ENCODE measurements around the gene PAX5.

DNA sequence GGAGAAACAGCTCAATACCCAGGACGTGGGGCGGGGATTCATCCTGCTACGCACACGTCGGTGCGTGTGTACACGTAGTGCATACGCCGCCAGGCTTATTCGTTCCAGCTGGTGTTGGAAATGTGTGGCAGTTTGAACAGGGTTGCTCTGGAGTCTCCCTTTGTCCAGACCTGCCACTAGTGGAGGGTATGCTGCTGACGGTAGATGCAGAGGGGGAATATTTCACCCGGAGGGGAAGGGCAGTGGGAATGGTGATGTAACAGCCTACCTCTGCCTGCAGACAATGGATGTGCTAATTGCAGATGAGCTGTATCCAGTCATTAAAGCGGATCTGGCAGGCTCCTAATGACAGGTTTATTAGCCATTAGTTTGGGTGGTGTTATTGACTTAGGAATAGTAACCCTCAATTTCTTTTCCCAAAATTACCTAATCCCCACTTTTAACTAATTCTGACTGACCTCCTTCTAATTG, 142.7 kb downstream of the PAX5 start:
- TF ChIP-seq, protein P1, sequence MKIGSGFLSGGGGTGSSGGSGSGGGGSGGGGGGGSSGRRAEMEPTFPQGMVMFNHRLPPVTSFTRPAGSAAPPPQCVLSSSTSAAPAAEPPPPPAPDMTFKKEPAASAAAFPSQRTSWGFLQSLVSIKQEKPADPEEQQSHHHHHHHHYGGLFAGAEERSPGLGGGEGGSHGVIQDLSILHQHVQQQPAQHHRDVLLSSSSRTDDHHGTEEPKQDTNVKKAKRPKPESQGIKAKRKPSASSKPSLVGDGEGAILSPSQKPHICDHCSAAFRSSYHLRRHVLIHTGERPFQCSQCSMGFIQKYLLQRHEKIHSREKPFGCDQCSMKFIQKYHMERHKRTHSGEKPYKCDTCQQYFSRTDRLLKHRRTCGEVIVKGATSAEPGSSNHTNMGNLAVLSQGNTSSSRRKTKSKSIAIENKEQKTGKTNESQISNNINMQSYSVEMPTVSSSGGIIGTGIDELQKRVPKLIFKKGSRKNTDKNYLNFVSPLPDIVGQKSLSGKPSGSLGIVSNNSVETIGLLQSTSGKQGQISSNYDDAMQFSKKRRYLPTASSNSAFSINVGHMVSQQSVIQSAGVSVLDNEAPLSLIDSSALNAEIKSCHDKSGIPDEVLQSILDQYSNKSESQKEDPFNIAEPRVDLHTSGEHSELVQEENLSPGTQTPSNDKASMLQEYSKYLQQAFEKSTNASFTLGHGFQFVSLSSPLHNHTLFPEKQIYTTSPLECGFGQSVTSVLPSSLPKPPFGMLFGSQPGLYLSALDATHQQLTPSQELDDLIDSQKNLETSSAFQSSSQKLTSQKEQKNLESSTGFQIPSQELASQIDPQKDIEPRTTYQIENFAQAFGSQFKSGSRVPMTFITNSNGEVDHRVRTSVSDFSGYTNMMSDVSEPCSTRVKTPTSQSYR (CRISPR knock-in tag; IDR thresholded peaks at IDR 0.05), result no peak
- TF ChIP-seq TP53 (CRISPR knock-in tag; IDR thresholded peaks at IDR 0.05), result no peak
- no peak for TF ChIP-seq ELF4 (CRISPR knock-in tag; IDR thresholded peaks at IDR 0.05; ENCODE audit: low read depth)
- TF ChIP-seq, protein P2, sequence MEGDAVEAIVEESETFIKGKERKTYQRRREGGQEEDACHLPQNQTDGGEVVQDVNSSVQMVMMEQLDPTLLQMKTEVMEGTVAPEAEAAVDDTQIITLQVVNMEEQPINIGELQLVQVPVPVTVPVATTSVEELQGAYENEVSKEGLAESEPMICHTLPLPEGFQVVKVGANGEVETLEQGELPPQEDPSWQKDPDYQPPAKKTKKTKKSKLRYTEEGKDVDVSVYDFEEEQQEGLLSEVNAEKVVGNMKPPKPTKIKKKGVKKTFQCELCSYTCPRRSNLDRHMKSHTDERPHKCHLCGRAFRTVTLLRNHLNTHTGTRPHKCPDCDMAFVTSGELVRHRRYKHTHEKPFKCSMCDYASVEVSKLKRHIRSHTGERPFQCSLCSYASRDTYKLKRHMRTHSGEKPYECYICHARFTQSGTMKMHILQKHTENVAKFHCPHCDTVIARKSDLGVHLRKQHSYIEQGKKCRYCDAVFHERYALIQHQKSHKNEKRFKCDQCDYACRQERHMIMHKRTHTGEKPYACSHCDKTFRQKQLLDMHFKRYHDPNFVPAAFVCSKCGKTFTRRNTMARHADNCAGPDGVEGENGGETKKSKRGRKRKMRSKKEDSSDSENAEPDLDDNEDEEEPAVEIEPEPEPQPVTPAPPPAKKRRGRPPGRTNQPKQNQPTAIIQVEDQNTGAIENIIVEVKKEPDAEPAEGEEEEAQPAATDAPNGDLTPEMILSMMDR (IDR thresholded peaks at IDR 0.05), result no peak
- TF ChIP-seq SP1 (CRISPR knock-in tag; conservative IDR thresholded peaks at IDR 0.05), result no peak
- no peak for TF ChIP-seq ESRRA (CRISPR knock-in tag; IDR thresholded peaks at IDR 0.05; ENCODE audit: borderline replicate concordance)
- TF ChIP-seq SOX15 (CRISPR knock-in tag; IDR thresholded peaks at IDR 0.05), result no peak
- TF ChIP-seq CBFB (CRISPR knock-in tag; IDR thresholded peaks at IDR 0.05; ENCODE audit: low read depth), result no peak
- TF ChIP-seq JUN (CRISPR knock-in tag; IDR thresholded peaks at IDR 0.05), result no peak
- no peak for TF ChIP-seq NR3C1 (CRISPR knock-in tag; conservative IDR thresholded peaks at IDR 0.05; ENCODE audit: low read depth)
- TF ChIP-seq, protein P3, sequence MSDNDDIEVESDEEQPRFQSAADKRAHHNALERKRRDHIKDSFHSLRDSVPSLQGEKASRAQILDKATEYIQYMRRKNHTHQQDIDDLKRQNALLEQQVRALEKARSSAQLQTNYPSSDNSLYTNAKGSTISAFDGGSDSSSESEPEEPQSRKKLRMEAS (CRISPR knock-in tag; IDR thresholded peaks at IDR 0.05), result no peak
- TF ChIP-seq MYBL2 (CRISPR knock-in tag; IDR thresholded peaks at IDR 0.05), result no peak
- TF ChIP-seq, protein P4, sequence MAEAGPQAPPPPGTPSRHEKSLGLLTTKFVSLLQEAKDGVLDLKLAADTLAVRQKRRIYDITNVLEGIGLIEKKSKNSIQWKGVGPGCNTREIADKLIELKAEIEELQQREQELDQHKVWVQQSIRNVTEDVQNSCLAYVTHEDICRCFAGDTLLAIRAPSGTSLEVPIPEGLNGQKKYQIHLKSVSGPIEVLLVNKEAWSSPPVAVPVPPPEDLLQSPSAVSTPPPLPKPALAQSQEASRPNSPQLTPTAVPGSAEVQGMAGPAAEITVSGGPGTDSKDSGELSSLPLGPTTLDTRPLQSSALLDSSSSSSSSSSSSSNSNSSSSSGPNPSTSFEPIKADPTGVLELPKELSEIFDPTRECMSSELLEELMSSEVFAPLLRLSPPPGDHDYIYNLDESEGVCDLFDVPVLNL (CRISPR knock-in tag; IDR thresholded peaks at IDR 0.05; ENCODE audit: borderline replicate concordance, low read depth), result no peak

Measured in WTC11 (cell line).